ENCODE data around the gene TSTD1. TPM values are rescaled to one million over a fixed set of nuclear protein-coding genes. Genes with fewer than 3 reads are reported as not detected.
"Not testable (repeated sequence)": the region's sequence is repeated elsewhere in the genome, so short reads cannot be mapped to it uniquely, and the experiment has no call there.

The TSTD1 gene
- total RNA-seq, 4 donors from 2014 or later = 70.0 to 123 (median 98.8) TPM

DNA sequence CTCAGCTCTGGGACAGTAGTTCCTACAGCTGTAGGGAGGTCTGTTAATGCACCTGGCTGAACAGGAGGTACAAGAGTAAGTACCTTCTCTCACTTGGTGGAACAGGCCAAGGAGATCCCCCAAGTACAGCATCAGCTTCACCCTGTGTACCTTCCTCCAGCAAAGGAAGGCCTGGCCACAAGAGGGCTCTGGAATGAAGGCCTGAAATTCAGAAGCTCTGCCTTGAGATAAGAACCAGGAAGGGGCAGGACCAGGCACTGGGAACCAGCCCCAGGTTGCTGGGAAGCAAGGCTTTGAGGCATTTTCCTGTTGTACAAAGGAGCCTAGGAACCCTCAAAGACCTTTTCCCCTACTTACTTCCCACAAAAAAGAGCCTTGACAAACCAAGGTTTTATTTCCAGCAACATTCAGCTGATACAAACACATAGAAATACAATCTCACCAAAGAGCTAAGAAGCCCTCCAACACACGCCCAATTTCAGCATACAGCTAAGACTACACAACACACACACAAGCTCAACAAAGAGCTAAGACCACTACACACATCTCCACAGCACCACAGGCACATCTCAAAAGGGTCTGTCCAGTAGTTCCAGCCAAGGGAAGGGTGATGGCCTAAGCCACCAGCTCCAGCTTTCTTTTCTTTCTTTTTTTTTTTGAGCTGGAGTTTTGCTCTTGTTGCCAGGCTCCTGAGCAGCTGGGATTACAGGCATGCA, 41.3 kb downstream of the TSTD1 start:
- Histone ChIP-seq H3K4me3 (no peak overlapping the region), H3K36me3 (peaks cover 32% of the 10 kb centered on the region), H3K9me3 (no peaks in the 10 kb centered on the region), H3K4me1 (peaks cover 13% of the 10 kb centered on the region), H3K27ac (peak overlapping the region; percentile 59), H3K27me3 (no peaks in the 10 kb centered on the region)
- WGBS = 74% methylated on average over 1 of the region's 1 CpG
- no peak for TF ChIP-seq EP300 (IDR thresholded peaks at IDR 0.05)
- no peak for TF ChIP-seq POLR2A (IDR thresholded peaks at IDR 0.05)
- TF ChIP-seq, protein P1, sequence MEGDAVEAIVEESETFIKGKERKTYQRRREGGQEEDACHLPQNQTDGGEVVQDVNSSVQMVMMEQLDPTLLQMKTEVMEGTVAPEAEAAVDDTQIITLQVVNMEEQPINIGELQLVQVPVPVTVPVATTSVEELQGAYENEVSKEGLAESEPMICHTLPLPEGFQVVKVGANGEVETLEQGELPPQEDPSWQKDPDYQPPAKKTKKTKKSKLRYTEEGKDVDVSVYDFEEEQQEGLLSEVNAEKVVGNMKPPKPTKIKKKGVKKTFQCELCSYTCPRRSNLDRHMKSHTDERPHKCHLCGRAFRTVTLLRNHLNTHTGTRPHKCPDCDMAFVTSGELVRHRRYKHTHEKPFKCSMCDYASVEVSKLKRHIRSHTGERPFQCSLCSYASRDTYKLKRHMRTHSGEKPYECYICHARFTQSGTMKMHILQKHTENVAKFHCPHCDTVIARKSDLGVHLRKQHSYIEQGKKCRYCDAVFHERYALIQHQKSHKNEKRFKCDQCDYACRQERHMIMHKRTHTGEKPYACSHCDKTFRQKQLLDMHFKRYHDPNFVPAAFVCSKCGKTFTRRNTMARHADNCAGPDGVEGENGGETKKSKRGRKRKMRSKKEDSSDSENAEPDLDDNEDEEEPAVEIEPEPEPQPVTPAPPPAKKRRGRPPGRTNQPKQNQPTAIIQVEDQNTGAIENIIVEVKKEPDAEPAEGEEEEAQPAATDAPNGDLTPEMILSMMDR (IDR thresholded peaks at IDR 0.05) = peak in 1 of 2 donors; percentile 61
- no peak for TF ChIP-seq POLR2AphosphoS5 (IDR thresholded peaks at IDR 0.05)
- DNase-seq (ENCODE audit: low spot score in 2 of 2) = no peak

DNA sequence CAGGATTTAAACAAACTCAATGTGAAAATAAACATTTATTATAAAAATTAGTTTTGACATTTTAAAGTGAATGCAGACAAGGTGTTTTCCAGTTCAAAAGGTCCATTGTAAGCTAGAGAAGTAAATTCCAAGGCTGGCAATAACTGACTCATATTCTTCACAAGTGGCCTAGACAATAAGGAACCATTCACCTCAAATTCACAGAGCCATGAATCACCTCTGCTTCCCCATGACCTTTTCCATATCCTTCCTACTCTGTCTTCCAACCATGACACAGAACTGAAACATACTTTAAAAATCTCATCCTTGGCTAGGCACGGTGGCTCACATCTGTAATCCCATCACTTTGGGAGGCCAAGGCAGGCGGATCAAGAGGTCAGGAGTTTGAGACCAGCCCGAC, 42.6 kb downstream of the TSTD1 start:
- H3K4me1 ChIP-seq = peaks cover 5% of the 10 kb centered on the region
- H3K4me3 ChIP-seq = no peak overlapping the region
- H3K36me3 ChIP-seq = peaks cover 32% of the 10 kb centered on the region
- DNase-seq (ENCODE audit: low spot score in 2 of 2) = no peak
- H3K27me3 ChIP-seq = no peaks in the 10 kb centered on the region
- 96% methylated on average over 3 of the region's 3 CpGs for WGBS
- TF ChIP-seq POLR2AphosphoS5 (IDR thresholded peaks at IDR 0.05) (no peak), POLR2A (IDR thresholded peaks at IDR 0.05) (no peak), EP300 (IDR thresholded peaks at IDR 0.05) (no peak)
- TF ChIP-seq, protein P1 (IDR thresholded peaks at IDR 0.05) = no peak
- H3K9me3 ChIP-seq = no peaks in the 10 kb centered on the region
- H3K27ac ChIP-seq = no peak overlapping the region

DNA sequence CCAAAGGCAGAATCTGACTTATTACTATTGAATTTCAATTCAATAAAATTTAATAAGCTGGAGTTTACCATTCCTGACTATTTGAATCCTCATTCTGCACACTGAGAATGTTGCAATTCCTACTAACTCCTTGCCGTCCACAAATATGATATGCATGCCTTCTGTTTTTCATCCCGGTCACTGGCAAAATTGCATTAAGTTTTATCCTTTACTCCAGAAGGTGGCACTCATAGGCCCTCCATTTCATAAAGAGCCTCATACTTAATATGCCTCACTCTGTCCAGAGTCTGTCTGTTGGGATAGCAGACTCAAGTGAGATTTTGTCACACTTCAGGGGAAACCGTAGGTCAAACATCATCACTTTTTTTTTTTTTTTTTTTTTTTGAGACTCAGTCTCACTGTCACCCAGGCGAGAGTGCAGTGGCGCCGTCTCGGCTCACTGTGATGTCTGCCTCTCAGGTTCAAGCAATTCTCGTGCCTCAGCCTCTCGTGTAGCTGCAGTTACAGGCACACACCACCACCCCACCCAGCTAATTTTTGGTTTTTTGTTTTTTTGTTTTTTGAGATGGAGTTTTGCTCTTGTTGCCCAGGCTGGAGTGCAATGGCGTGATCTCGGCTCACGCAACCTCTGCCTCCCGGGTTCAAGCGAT, 45.1 kb downstream of the TSTD1 start:
- peaks cover 9% of the 10 kb centered on the region for H3K36me3 ChIP-seq
- no peaks in the 10 kb centered on the region for H3K27me3 ChIP-seq
- DNase-seq (ENCODE audit: low spot score in 2 of 2) = no peak
- no peak overlapping the region for H3K4me3 ChIP-seq
- WGBS = 78% methylated on average over 14 of the region's 14 CpGs
- TF ChIP-seq, protein P1 (IDR thresholded peaks at IDR 0.05) = no peak
- TF ChIP-seq EP300 (IDR thresholded peaks at IDR 0.05) (no peak), POLR2AphosphoS5 (IDR thresholded peaks at IDR 0.05) (no peak), POLR2A (IDR thresholded peaks at IDR 0.05) (no peak)
- H3K9me3 ChIP-seq = no peaks in the 10 kb centered on the region
- H3K27ac ChIP-seq = no peak overlapping the region
- H3K4me1 ChIP-seq = peaks cover 13% of the 10 kb centered on the region

DNA sequence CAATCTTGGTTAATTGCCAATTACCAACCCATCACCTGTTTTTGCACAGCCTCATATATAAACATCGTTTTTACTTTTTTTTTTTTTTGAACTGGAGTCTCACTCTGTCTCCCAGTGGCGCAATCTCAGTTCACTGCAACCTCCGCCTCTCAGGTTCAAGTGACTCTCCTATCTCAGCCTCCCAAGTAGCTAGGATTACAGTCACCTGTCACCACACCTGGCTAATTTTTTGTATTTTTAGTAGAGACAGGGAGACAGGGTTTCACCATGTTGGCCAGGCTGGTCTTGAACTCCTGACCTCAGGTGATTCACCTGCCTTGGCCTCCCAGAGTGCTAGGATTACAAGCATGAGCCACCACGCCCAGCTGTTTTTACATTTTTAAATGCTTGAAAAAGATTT, 46.7 kb downstream of the TSTD1 start:
- not testable (repeated sequence) for H3K36me3 ChIP-seq; H3K27ac ChIP-seq; H3K9me3 ChIP-seq; H3K27me3 ChIP-seq; H3K4me3 ChIP-seq; DNase-seq (ENCODE audit: low spot score in 2 of 2); H3K4me1 ChIP-seq
- WGBS = 83% methylated on average over 4 of the region's 4 CpGs

Other genes starting within 250 kb of the TSTD1 start
- gene LY9, start 242.8 kb downstream of the TSTD1 start, total RNA-seq = 1 to 10 TPM in 2 of 4 donors, under 1 TPM in 1, not detected in 1; 0.34 to 3.5 (median 1.2) TPM
- under 1 TPM in 2 of 4 donors, not detected in 2; 0.49 to 0.68 TPM for gene CD244, start 176.1 kb downstream of the TSTD1 start, total RNA-seq
- gene ITLN1, start 153.8 kb downstream of the TSTD1 start, total RNA-seq = not detected
- gene ITLN2, start 84.2 kb downstream of the TSTD1 start, total RNA-seq = 1 to 10 TPM in 1 of 4 donors, under 1 TPM in 1, not detected in 2; 0.55 to 1.2 TPM
- gene F11R, start 17.8 kb downstream of the TSTD1 start, total RNA-seq = 100 to 1,000 TPM; 101 to 112 (median 107) TPM
- 10 to 100 TPM; 33.9 to 88.7 (median 43.7) TPM for gene USF1, start 7.0 kb upstream of the TSTD1 start, total RNA-seq
- 10 to 100 TPM; 12.3 to 46.2 (median 14.5) TPM for gene ARHGAP30, start 30.9 kb upstream of the TSTD1 start, total RNA-seq
- gene NECTIN4, start 50.6 kb upstream of the TSTD1 start, total RNA-seq = 100 to 1,000 TPM; 126 to 188 (median 164) TPM
- 1 to 10 TPM in 3 of 4 donors, not detected in 1; 1.3 to 4.0 (median 1.4) TPM for gene KLHDC9, start 59.4 kb upstream of the TSTD1 start, total RNA-seq
- gene PFDN2, start 79.1 kb upstream of the TSTD1 start, total RNA-seq = 10 to 100 TPM; 21.3 to 33.9 (median 27.1) TPM
- 10 to 100 TPM; 28.3 to 58.2 (median 39.6) TPM for gene NIT1, start 79.1 kb upstream of the TSTD1 start, total RNA-seq
- gene DEDD, start 93.7 kb upstream of the TSTD1 start, total RNA-seq = 10 to 100 TPM; 24.4 to 47.0 (median 36.6) TPM
- 10 to 100 TPM; 44.2 to 98.8 (median 80.2) TPM for gene UFC1, start 115.0 kb upstream of the TSTD1 start, total RNA-seq
- gene USP21, start 120.5 kb upstream of the TSTD1 start, total RNA-seq = 10 to 100 TPM; 18.7 to 37.0 (median 28.8) TPM
- gene PPOX, start 127.5 kb upstream of the TSTD1 start, total RNA-seq = 10 to 100 TPM; 22.2 to 75.2 (median 37.2) TPM
- 10 to 100 TPM; 26.9 to 36.6 (median 30.0) TPM for gene B4GALT3, start 138.5 kb upstream of the TSTD1 start, total RNA-seq
- 1 to 10 TPM in 3 of 4 donors, under 1 TPM in 1; 0.93 to 9.9 (median 6.3) TPM for gene ADAMTS4, start 160.1 kb upstream of the TSTD1 start, total RNA-seq
- gene NDUFS2, start 163.4 kb upstream of the TSTD1 start, total RNA-seq = 100 to 1,000 TPM in 3 of 4 donors, 10 to 100 TPM in 1; 99.1 to 132 (median 112) TPM
- gene FCER1G, start 176.3 kb upstream of the TSTD1 start, total RNA-seq = 10 to 100 TPM in 1 of 4 donors, 1 to 10 TPM in 2, not detected in 1; 2.3 to 12.6 (median 4.6) TPM
- gene APOA2, start 184.7 kb upstream of the TSTD1 start, total RNA-seq = 10 to 100 TPM in 1 of 4 donors, not detected in 3; 29.6 TPM
- gene TOMM40L, start 187.1 kb upstream of the TSTD1 start, total RNA-seq = 10 to 100 TPM in 2 of 4 donors, 1 to 10 TPM in 2; 6.7 to 21.0 (median 8.7) TPM
- gene NR1I3, start 199.2 kb upstream of the TSTD1 start, total RNA-seq = 1 to 10 TPM in 1 of 4 donors, not detected in 3; 1.2 TPM
- gene PCP4L1, start 219.8 kb upstream of the TSTD1 start, total RNA-seq = 10 to 100 TPM in 1 of 4 donors, 1 to 10 TPM in 3; 2.7 to 10.1 (median 3.7) TPM

Data from suprapubic skin (tissue), 4 donors.